Measurements from ENCODE around the gene VPS13A. TPM values are rescaled to one million over a fixed set of nuclear protein-coding genes. Genes with fewer than 3 reads are reported as not detected.

VPS13A gene
- total RNA-seq, 1 experiment from 2014 or later: 32.2 TPM

DNA sequence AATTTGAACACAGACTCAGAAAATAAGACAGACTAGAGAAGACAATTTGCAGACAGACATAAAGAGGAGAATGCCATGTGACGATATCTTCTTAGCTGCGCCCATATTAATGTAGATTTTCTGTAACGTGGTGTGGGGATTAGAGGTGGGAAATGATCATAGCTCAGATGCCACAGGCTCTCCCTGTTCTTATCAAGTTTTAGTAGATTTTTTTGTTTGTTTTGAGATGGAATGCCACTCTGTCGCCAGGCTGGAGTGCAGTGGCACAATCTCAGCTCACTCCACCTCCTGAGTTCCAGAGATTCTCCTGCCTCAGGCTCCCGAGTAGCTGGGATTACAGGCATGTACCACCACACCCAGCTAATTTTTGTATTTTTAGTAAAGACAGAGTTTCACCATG is 59.4 kb downstream of the VPS13A start:
- ChIA-PET CTCF (no interaction called here), POLR2A (ENCODE audit: low non-redundant PET) (no interaction called here)
- intact Hi-C loops (cut with micrococcal nuclease; ENCODE audit: unreplicated experiment): no loop called here
- TF ChIP-seq EZH2 (IDR thresholded peaks at IDR 0.05; ENCODE audit: borderline replicate concordance, low read depth, low read length, poor library complexity, severe bottlenecking): no peak
- TF ChIP-seq, protein P1, sequence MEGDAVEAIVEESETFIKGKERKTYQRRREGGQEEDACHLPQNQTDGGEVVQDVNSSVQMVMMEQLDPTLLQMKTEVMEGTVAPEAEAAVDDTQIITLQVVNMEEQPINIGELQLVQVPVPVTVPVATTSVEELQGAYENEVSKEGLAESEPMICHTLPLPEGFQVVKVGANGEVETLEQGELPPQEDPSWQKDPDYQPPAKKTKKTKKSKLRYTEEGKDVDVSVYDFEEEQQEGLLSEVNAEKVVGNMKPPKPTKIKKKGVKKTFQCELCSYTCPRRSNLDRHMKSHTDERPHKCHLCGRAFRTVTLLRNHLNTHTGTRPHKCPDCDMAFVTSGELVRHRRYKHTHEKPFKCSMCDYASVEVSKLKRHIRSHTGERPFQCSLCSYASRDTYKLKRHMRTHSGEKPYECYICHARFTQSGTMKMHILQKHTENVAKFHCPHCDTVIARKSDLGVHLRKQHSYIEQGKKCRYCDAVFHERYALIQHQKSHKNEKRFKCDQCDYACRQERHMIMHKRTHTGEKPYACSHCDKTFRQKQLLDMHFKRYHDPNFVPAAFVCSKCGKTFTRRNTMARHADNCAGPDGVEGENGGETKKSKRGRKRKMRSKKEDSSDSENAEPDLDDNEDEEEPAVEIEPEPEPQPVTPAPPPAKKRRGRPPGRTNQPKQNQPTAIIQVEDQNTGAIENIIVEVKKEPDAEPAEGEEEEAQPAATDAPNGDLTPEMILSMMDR (conservative IDR thresholded peaks at IDR 0.05; ENCODE audit: low read depth, low read length): no peak
- Histone ChIP-seq H3K9me3 (ENCODE audit: low read depth, low read length, poor library complexity, severe bottlenecking) (no peaks in the 10 kb centered on the region), H3K36me3 (ENCODE audit: insufficient read depth, low read length, poor library complexity, severe bottlenecking) (no peaks in the 10 kb centered on the region), H3K4me1 (ENCODE audit: insufficient read depth, low read length, poor library complexity, severe bottlenecking) (no peaks in the 10 kb centered on the region), H3K27ac (ENCODE audit: low read depth, low read length, poor library complexity, severe bottlenecking) (no peak overlapping the region), H3K27me3 (replicated peaks; ENCODE audit: insufficient read depth, low read depth, low read length, poor library complexity) (no peaks in the 10 kb centered on the region), H3K4me3 (ENCODE audit: low read depth, low read length, poor library complexity, severe bottlenecking) (no peak overlapping the region)
- BruUV-seq (replicated peaks): no TSS peak
- no peak for DNase-seq (ENCODE audit: low spot score)

DNA sequence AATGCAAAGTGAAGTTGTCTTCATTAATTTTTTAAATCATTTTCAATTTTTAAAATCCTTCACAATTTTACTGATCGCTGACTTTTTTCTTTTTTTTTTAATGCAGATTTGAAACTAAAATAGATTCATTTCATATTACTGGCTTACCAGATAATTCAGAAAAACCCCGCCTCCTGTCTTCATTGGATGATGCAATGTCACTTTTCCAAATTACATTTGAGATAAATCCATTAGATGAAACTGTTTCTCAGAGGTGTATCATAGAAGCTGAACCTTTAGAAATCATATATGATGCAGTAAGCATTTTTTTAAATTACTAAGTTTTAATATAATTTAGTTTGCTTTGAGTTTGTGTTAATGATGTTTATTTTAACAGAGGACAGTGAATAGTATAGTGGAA is 60.6 kb downstream of the VPS13A start:
- intact Hi-C loops (cut with micrococcal nuclease; ENCODE audit: unreplicated experiment): no loop called here
- TF ChIP-seq, protein P1 (conservative IDR thresholded peaks at IDR 0.05; ENCODE audit: low read depth, low read length): no peak
- no peak for TF ChIP-seq EZH2 (IDR thresholded peaks at IDR 0.05; ENCODE audit: borderline replicate concordance, low read depth, low read length, poor library complexity, severe bottlenecking)
- Histone ChIP-seq H3K4me3 (ENCODE audit: low read depth, low read length, poor library complexity, severe bottlenecking) (no peak overlapping the region), H3K36me3 (ENCODE audit: insufficient read depth, low read length, poor library complexity, severe bottlenecking) (no peaks in the 10 kb centered on the region), H3K27me3 (replicated peaks; ENCODE audit: insufficient read depth, low read depth, low read length, poor library complexity) (no peaks in the 10 kb centered on the region), H3K4me1 (ENCODE audit: insufficient read depth, low read length, poor library complexity, severe bottlenecking) (no peaks in the 10 kb centered on the region), H3K27ac (ENCODE audit: low read depth, low read length, poor library complexity, severe bottlenecking) (no peak overlapping the region), H3K9me3 (ENCODE audit: low read depth, low read length, poor library complexity, severe bottlenecking) (no peaks in the 10 kb centered on the region)
- CTCF ChIA-PET: no interaction called here
- DNase-seq (ENCODE audit: low spot score): no peak
- BruUV-seq (replicated peaks): no TSS peak
- POLR2A ChIA-PET (ENCODE audit: low non-redundant PET): no interaction called here

DNA sequence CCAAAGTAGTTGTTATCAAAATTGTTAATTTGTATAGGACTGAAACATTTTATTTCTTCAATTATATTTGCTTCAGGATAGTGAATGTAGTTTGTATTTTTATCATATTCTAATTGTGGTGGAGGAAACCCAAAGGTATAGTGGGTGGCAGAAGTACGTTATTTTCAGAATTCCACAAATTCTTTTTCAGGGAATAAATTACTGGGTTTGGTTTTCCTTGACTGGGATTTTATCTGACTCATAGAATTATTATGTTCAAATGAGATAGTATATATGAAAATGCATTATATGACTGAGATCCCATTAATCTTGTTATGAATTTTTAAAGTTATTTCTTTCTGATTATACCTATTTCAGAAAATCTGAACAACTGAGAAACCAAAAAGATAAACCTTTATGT is 73.7 kb downstream of the VPS13A start:
- Histone ChIP-seq H3K36me3 (ENCODE audit: insufficient read depth, low read length, poor library complexity, severe bottlenecking) (no peaks in the 10 kb centered on the region), H3K4me1 (ENCODE audit: insufficient read depth, low read length, poor library complexity, severe bottlenecking) (no peaks in the 10 kb centered on the region), H3K4me3 (ENCODE audit: low read depth, low read length, poor library complexity, severe bottlenecking) (no peak overlapping the region), H3K27me3 (replicated peaks; ENCODE audit: insufficient read depth, low read depth, low read length, poor library complexity) (no peaks in the 10 kb centered on the region), H3K9me3 (ENCODE audit: low read depth, low read length, poor library complexity, severe bottlenecking) (no peaks in the 10 kb centered on the region), H3K27ac (ENCODE audit: low read depth, low read length, poor library complexity, severe bottlenecking) (no peak overlapping the region)
- TF ChIP-seq, protein P1 (conservative IDR thresholded peaks at IDR 0.05; ENCODE audit: low read depth, low read length): no peak
- no peak for TF ChIP-seq EZH2 (IDR thresholded peaks at IDR 0.05; ENCODE audit: borderline replicate concordance, low read depth, low read length, poor library complexity, severe bottlenecking)
- intact Hi-C loops (cut with micrococcal nuclease; ENCODE audit: unreplicated experiment): no loop called here
- BruUV-seq (replicated peaks): no TSS peak
- ChIA-PET POLR2A (ENCODE audit: low non-redundant PET) (no interaction called here), CTCF (no interaction called here)
- DNase-seq (ENCODE audit: low spot score): no peak
